Neuronal stem cell (in vitro differentiated cells): ENCODE data around the gene S100A10.

Experiments
- DNase-seq: peaks from one replicate; pipeline ENCODE4 v3.0.0-alpha.2; 2013; ENCODE audit warnings: low spot score
- H2AFZ ChIP-seq: one replicate; pipeline ENCODE4 v1.6.1; 2013; ENCODE audit warnings: mild to moderate bottlenecking, low read length, inconsistent platforms
- H2AK5ac ChIP-seq: 2 replicates; pipeline ENCODE4 v1.6.1; 2013; ENCODE audit warnings: low read depth, mild to moderate bottlenecking, inconsistent platforms, low read length, moderate library complexity, mixed read lengths
- H2BK120ac ChIP-seq: 2 replicates; pipeline ENCODE4 v1.6.1; 2013; ENCODE audit warnings: low read depth, mild to moderate bottlenecking, inconsistent platforms, low read length, moderate library complexity, mixed read lengths
- H2BK12ac ChIP-seq: one replicate; pipeline ENCODE4 v1.6.1; 2013; ENCODE audit warnings: low read length, inconsistent platforms
- H2BK15ac ChIP-seq: 2 replicates; pipeline ENCODE4 v1.6.1; 2013; ENCODE audit warnings: mild to moderate bottlenecking, low read length, inconsistent platforms, mixed read lengths
- H2BK5ac ChIP-seq: one replicate; pipeline ENCODE4 v1.6.1; 2013; ENCODE audit warnings: inconsistent platforms, mild to moderate bottlenecking, low read length, moderate library complexity
- H3K14ac ChIP-seq: one replicate; pipeline ENCODE4 v1.6.1; 2013; ENCODE audit warnings: low read length, inconsistent platforms
- H3K18ac ChIP-seq: 2 replicates; pipeline ENCODE4 v1.6.1; 2013; ENCODE audit warnings: low read length, inconsistent platforms
- H3K23ac ChIP-seq: 2 replicates; pipeline ENCODE4 v1.6.1; 2013; ENCODE audit warnings: low read depth, mild to moderate bottlenecking, mixed read lengths, low read length, inconsistent platforms; ENCODE audit not compliant: poor library complexity
- H3K27ac ChIP-seq: replicated peaks from 3 replicates; pipeline ENCODE4 v1.5.1; 2013; ENCODE audit warnings: low read length, inconsistent platforms
- H3K27me3 ChIP-seq, 3 experiments: 2 replicates each; pipeline ENCODE4 v1.6.1; 2013; ENCODE audit warnings: low read length in 3 of 3, mild to moderate bottlenecking in 2 of 3, inconsistent platforms in 1 of 3, low read depth in 1 of 3, mixed read lengths in 1 of 3, moderate library complexity in 1 of 3; ENCODE audit not compliant: control insufficient read depth in 3 of 3, insufficient read depth in 3 of 3
- H3K36me3 ChIP-seq, 2 donors: replicated peaks in 1 of 2; 2 replicates each; pipeline ENCODE4 v1.6.1; 2013; ENCODE audit warnings: low read length in 2 of 2; ENCODE audit not compliant: control insufficient read depth in 2 of 2, insufficient read depth in 2 of 2
- H3K4ac ChIP-seq: 2 replicates; pipeline ENCODE4 v1.6.1; 2013; ENCODE audit warnings: inconsistent platforms, mild to moderate bottlenecking, low read length, moderate library complexity
- H3K4me1 ChIP-seq, 2 donors: 1 replicate in 1 of 2; 2 replicates in 1 of 2; pipeline ENCODE4 v1.6.1; 2013; ENCODE audit warnings: low read length in 2 of 2, low read depth in 1 of 2; ENCODE audit not compliant: control insufficient read depth in 2 of 2, insufficient read depth in 1 of 2
- H3K4me2 ChIP-seq: one replicate; pipeline ENCODE4 v1.6.1; 2013; ENCODE audit warnings: mild to moderate bottlenecking, low read length, inconsistent platforms; ENCODE audit not compliant: insufficient read depth, poor library complexity, severe bottlenecking
- H3K4me3 ChIP-seq, 2 donors: 2 replicates each; pipeline ENCODE4 v1.5.1; 2013; ENCODE audit warnings: low read length in 2 of 2, mild to moderate bottlenecking in 2 of 2, inconsistent platforms in 1 of 2, moderate library complexity in 1 of 2
- H3K79me1 ChIP-seq: one replicate; pipeline ENCODE4 v1.6.1; 2013; ENCODE audit warnings: low read depth, mild to moderate bottlenecking, inconsistent platforms, low read length, moderate library complexity
- H3K9ac ChIP-seq: one replicate; pipeline ENCODE4 v1.6.1; 2013; ENCODE audit warnings: mild to moderate bottlenecking, low read depth, low read length, inconsistent platforms; ENCODE audit not compliant: poor library complexity
- H3K9me3 ChIP-seq, 2 donors: replicated peaks in 1 of 2; 2 replicates each; pipeline versions ENCODE3 to v1.6.1; 2013; ENCODE audit warnings: low read length in 2 of 2, mild to moderate bottlenecking in 2 of 2, inconsistent platforms in 1 of 2, low read depth in 1 of 2, mixed read lengths in 1 of 2, moderate library complexity in 1 of 2; ENCODE audit not compliant: control insufficient read depth in 2 of 2, insufficient read depth in 1 of 2
- H4K8ac ChIP-seq: one replicate; pipeline ENCODE4 v1.6.1; 2013; ENCODE audit warnings: low read depth, mild to moderate bottlenecking, inconsistent platforms, low read length, moderate library complexity
- H4K91ac ChIP-seq: one replicate; pipeline ENCODE4 v1.6.1; 2013; ENCODE audit warnings: low read length, low read depth, mild to moderate bottlenecking, inconsistent platforms; ENCODE audit not compliant: poor library complexity
- WGBS, 2 donors: extraction: QIAGEN DNeasy Blood & Tissue Kit; methylation state at CpG; one replicate each; pipeline ENCODE4 v1.1.7; 2013; ENCODE audit warnings: missing lambda C conversion rate in 2 of 2, mixed read lengths in 1 of 2; ENCODE audit not compliant: insufficient read length in 2 of 2, insufficient replicate concordance in 1 of 2; ENCODE audit errors: extremely low coverage in 2 of 2; 5-methylcytosine and 5-hydroxymethylcytosine counted together

The S100A10 gene

DNA sequence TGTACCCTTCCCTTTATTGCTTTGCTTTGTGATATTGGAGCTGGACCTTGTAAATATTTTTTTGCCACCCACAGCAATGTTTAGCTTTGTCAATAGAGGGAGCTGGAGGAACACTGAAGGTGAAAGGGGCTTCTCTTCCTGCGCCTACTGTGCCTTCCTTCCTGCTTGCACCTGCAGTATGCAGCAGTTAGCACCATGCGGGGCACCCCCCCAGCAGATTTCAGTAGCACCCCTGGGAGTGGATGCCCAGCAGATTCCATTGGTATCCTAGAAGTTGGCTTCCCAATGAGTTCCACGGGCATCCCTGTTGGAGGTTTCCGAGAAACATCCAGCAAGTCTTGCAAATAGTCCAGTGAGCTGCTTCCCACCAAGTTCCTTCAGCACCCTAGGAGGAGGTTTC lies 25.6 kb downstream of the S100A10 start:
- no peaks in the 10 kb centered on the region for H3K9me3 ChIP-seq
- no peak overlapping the region for H4K8ac ChIP-seq
- H3K27ac ChIP-seq: no peak overlapping the region
- H2AFZ ChIP-seq: no peak overlapping the region
- H4K91ac ChIP-seq: no peak overlapping the region
- no peak overlapping the region for H3K18ac ChIP-seq
- no CpG with 5 or more reads among the region's 4 CpGs for WGBS, 2 donors
- no peak overlapping the region for H2BK12ac ChIP-seq
- H3K23ac ChIP-seq: no peak overlapping the region
- H3K36me3 ChIP-seq: no peaks in the 10 kb centered on the region
- no peak overlapping the region for H2AK5ac ChIP-seq
- no peak overlapping the region for H2BK120ac ChIP-seq
- H3K4me2 ChIP-seq: no peak overlapping the region
- no peak overlapping the region for H3K4me3 ChIP-seq
- DNase-seq: peak; percentile 23
- H3K27me3 ChIP-seq: no peaks in the 10 kb centered on the region
- no peak overlapping the region for H3K4ac ChIP-seq
- no peak overlapping the region for H3K14ac ChIP-seq
- H3K4me1 ChIP-seq: peaks cover 2 to 4% of the 10 kb centered on the region in 2 donors
- no peak overlapping the region for H2BK5ac ChIP-seq
- H2BK15ac ChIP-seq: no peak overlapping the region
- no peak overlapping the region for H3K9ac ChIP-seq
- H3K79me1 ChIP-seq: no peaks in the 10 kb centered on the region

GRCh38 chr1:151967091-151967490 lies 26.6 kb downstream of the S100A10 start:
- Histone ChIP-seq H3K23ac (no peak overlapping the region), H3K4me2 (no peak overlapping the region), H3K18ac (no peak overlapping the region), H2AFZ (no peak overlapping the region), H2BK15ac (no peak overlapping the region), H3K9me3 (no peaks in the 10 kb centered on the region), H2AK5ac (no peak overlapping the region), H4K91ac (no peak overlapping the region), H2BK120ac (no peak overlapping the region), H3K79me1 (no peaks in the 10 kb centered on the region), H2BK12ac (no peak overlapping the region), H2BK5ac (no peak overlapping the region), H3K4me3 (no peak overlapping the region), H3K9ac (no peak overlapping the region), H3K36me3 (no peaks in the 10 kb centered on the region), H3K14ac (no peak overlapping the region), H3K4ac (no peak overlapping the region), H4K8ac (no peak overlapping the region), H3K27ac (no peak overlapping the region), H3K27me3 (no peaks in the 10 kb centered on the region), H3K4me1 (no peaks in the 10 kb centered on the region)
- no CpG with 5 or more reads among the region's 1 CpG for WGBS, 2 donors
- DNase-seq: no peak

- Histone ChIP-seq H2BK12ac (no peak overlapping the region), H3K27ac (no peak overlapping the region), H4K8ac (no peak overlapping the region), H2AK5ac (no peak overlapping the region), H3K27me3 (peaks cover 0 to 4% (median 0%) of the 10 kb centered on the region in 3 experiments), H3K23ac (no peak overlapping the region), H3K79me1 (no peaks in the 10 kb centered on the region), H2BK120ac (no peak overlapping the region), H3K4ac (no peak overlapping the region), H3K9me3 (no peaks in the 10 kb centered on the region), H3K4me3 (no peak overlapping the region), H3K4me2 (no peak overlapping the region), H3K9ac (no peak overlapping the region), H3K14ac (no peak overlapping the region), H3K4me1 (no peaks in the 10 kb centered on the region), H4K91ac (no peak overlapping the region), H2BK5ac (no peak overlapping the region), H3K36me3 (no peaks in the 10 kb centered on the region), H3K18ac (no peak overlapping the region), H2AFZ (no peak overlapping the region), H2BK15ac (no peak overlapping the region)
- no peak for DNase-seq
Measured at GRCh38 chr1:151966061-151966460, 27.6 kb downstream of the S100A10 start.

- Histone ChIP-seq H3K79me1 (no peaks in the 10 kb centered on the region), H3K18ac (no peak overlapping the region), H3K23ac (no peak overlapping the region), H3K27me3 (peaks cover 0 to 7% (median 0%) of the 10 kb centered on the region in 3 experiments), H3K4me1 (no peaks in the 10 kb centered on the region), H2BK5ac (no peak overlapping the region), H2BK12ac (no peak overlapping the region), H4K8ac (no peak overlapping the region), H4K91ac (no peak overlapping the region), H3K4ac (no peak overlapping the region), H3K4me2 (no peak overlapping the region), H2AK5ac (no peak overlapping the region), H3K27ac (no peak overlapping the region), H3K9me3 (no peaks in the 10 kb centered on the region), H3K36me3 (no peaks in the 10 kb centered on the region), H2BK120ac (no peak overlapping the region), H2AFZ (no peak overlapping the region), H3K4me3 (no peak overlapping the region), H3K9ac (no peak overlapping the region), H2BK15ac (no peak overlapping the region), H3K14ac (no peak overlapping the region)
- DNase-seq: no peak
- WGBS, 2 donors: no CpG with 5 or more reads among the region's 2 CpGs
Measured at GRCh38 chr1:151964510-151964909, 29.1 kb downstream of the S100A10 start.
